ENCODE measurements around the gene UTS2R.
A peak's percentile ranks its signal among the peaks of the same experiment; 100 is the strongest.

The UTS2R gene

GRCh38 chr17:82357394-82357793 is 14.2 kb upstream of the UTS2R start:
- TF ChIP-seq ZBTB26 (tag by site-specific recombination; optimal IDR thresholded peaks at IDR 0.05) (no peak), ZNF24 (tag by site-specific recombination; IDR thresholded peaks at IDR 0.05) (no peak), ZBTB17 (tag by site-specific recombination; IDR thresholded peaks at IDR 0.05) (no peak), HIC1 (tag by site-specific recombination; IDR thresholded peaks at IDR 0.05) (no peak), ZNF837 (tag by site-specific recombination; IDR thresholded peaks at IDR 0.05) (no peak), ZNF211 (tag by site-specific recombination; IDR thresholded peaks at IDR 0.05; ENCODE audit: low read depth) (no peak), ZFP41 (tag by site-specific recombination; IDR thresholded peaks at IDR 0.05; ENCODE audit: borderline replicate concordance) (no peak), ZNF544 (tag by site-specific recombination; IDR thresholded peaks at IDR 0.05) (no peak)
- Histone ChIP-seq H3K9me3 (ENCODE audit: control insufficient read depth, insufficient read depth, low read depth, low read length) (no peaks in the 10 kb centered on the region), H3K36me3 (ENCODE audit: control insufficient read depth in 2 of 2, insufficient read depth in 1 of 2, low read length in 2 of 2) (no peaks in the 10 kb centered on the region), H3K4me1 (ENCODE audit: control insufficient read depth, insufficient read depth, low read length) (no peaks in the 10 kb centered on the region), H3K4me3 (ENCODE audit: low read depth, low read length) (no peak overlapping the region), H3K27ac (ENCODE audit: extremely low read depth, low read depth, low read length) (no peak overlapping the region)
- ChIA-PET CTCF (interaction anchor here (0.6 to 1.7 kb wide), 9 partner anchors 7 to 102 kb away, joined by 3 to 6 read pairs (median 4); no protein-coding TSS in a partner anchor), POLR2A (interaction anchor here (1.1 kb wide), 1 partner anchor 65 kb away, joined by 4 read pairs; no protein-coding TSS in a partner anchor)

- CTCF ChIA-PET: interaction anchor here (0.7 to 1.3 kb wide), 8 partner anchors 8 to 195 kb away, joined by 3 to 6 read pairs (median 4); no protein-coding TSS in a partner anchor
- POLR2A ChIA-PET: interaction anchor here (0.6 to 1.3 kb wide), 5 partner anchors 14 to 381 kb away, joined by 3 to 5 read pairs (median 4); no protein-coding TSS in a partner anchor
- no peaks in the 10 kb centered on the region for H3K4me1 ChIP-seq (ENCODE audit: control insufficient read depth, insufficient read depth, low read length)
- H3K27ac ChIP-seq (ENCODE audit: extremely low read depth, low read depth, low read length): peak within 1 kb of the TSS; percentile 33; the same call in 1 of the 2 replicates
- H3K9me3 ChIP-seq (ENCODE audit: control insufficient read depth, insufficient read depth, low read depth, low read length): no peaks in the 10 kb centered on the region
- H3K4me3 ChIP-seq (ENCODE audit: low read depth, low read length): no peak within 1 kb of the TSS
- H3K36me3 ChIP-seq (ENCODE audit: control insufficient read depth in 2 of 2, insufficient read depth in 1 of 2, low read length in 2 of 2): no peaks in the 10 kb centered on the region
- TF ChIP-seq KLF9 (tag by site-specific recombination; IDR thresholded peaks at IDR 0.05; ENCODE audit: low read depth) (no peak), ZBTB8A (tag by site-specific recombination; IDR thresholded peaks at IDR 0.05) (peak; percentile 94), ZNF501 (tag by site-specific recombination; IDR thresholded peaks at IDR 0.05) (no peak), ZBTB26 (tag by site-specific recombination; optimal IDR thresholded peaks at IDR 0.05) (peak; percentile 6), ZBTB10 (tag by site-specific recombination; IDR thresholded peaks at IDR 0.05) (peak; percentile 62; the same call in 1 of the 2 replicates), ZNF423 (tag by site-specific recombination; IDR thresholded peaks at IDR 0.05) (peak; percentile 30; the same call in 1 of the 2 replicates), ZBTB17 (tag by site-specific recombination; IDR thresholded peaks at IDR 0.05) (peak; percentile 68; the same call in 1 of the 2 replicates), ZNF600 (tag by site-specific recombination; IDR thresholded peaks at IDR 0.05) (peak; percentile 66; the same call in 1 of the 2 replicates), ZEB2 (tag by site-specific recombination; IDR thresholded peaks at IDR 0.05) (peak; percentile 26; the same call in 1 of the 2 replicates), SCRT2 (tag by site-specific recombination; IDR thresholded peaks at IDR 0.05) (peak; percentile 18; the same call in 1 of the 2 replicates), ZNF837 (tag by site-specific recombination; IDR thresholded peaks at IDR 0.05) (no peak), CTCF (tag by site-specific recombination; IDR thresholded peaks at IDR 0.05) (peak; percentile 60), ZBTB48 (tag by site-specific recombination; IDR thresholded peaks at IDR 0.05) (peak; percentile 70), GLIS2 (tag by site-specific recombination; IDR thresholded peaks at IDR 0.05) (0 out of 2 replicates have a peak, but pooled peaks have one; percentile 40), SP3 (tag by site-specific recombination; IDR thresholded peaks at IDR 0.05) (peak; percentile 49; the same call in 1 of the 2 replicates), ZNF645 (tag by site-specific recombination; IDR thresholded peaks at IDR 0.05) (no peak), ZNF629 (tag by site-specific recombination; IDR thresholded peaks at IDR 0.05) (peak; percentile 27)
Observed at GRCh38 chr17:82358465-82359350, 12.9 kb upstream of the UTS2R start, which contains the start of gene TEX19. Gene TEX19, plus strand, starts transcription at chr17:82359247. Its CDS starts 2,904 bp downstream, at chr17:82362151.
